CD8-positive, alpha-beta memory T cell (primary cell): Measurements from ENCODE around the gene ASB1. TPM values are rescaled to one million over a fixed set of nuclear protein-coding genes. Genes with fewer than 3 reads are reported as not detected.
A peak's percentile ranks its signal among the peaks of the same experiment; 100 is the strongest.
"Not testable (repeated sequence)": the region's sequence is repeated elsewhere in the genome, so short reads cannot be mapped to it uniquely, and the experiment has no call there.

Experiments
- CTCF ChIA-PET: fragments of 350-600 bp; sonication (Branson Sonifier 250); formaldehyde crosslinking; loops from one replicate; lab custom pipeline; 2021; ENCODE audit warnings: antibody characterized with exemption; lab: Charles Lee
- POLR2A ChIA-PET: fragments of 350-600 bp; sonication (Branson Sonifier 250); formaldehyde crosslinking; loops from one replicate; lab custom pipeline; 2021; ENCODE audit warnings: antibody characterized with exemption; lab: Charles Lee
- DNase-seq, 5 donors: peaks; one replicate each; pipeline versions ENCODE4 v3.0.0 to v3.0.0-alpha.2; 2020 to 2022; ENCODE audit warnings: mixed read lengths in 1 of 5
- H3K27ac ChIP-seq: one replicate; pipeline ENCODE4 v1.7.0; 2013; ENCODE audit warnings: low read depth, mild to moderate bottlenecking, low read length, moderate library complexity
- H3K27me3 ChIP-seq: 2 replicates; pipeline ENCODE4 v1.7.0; 2013; ENCODE audit warnings: low read length, mild to moderate bottlenecking; ENCODE audit not compliant: insufficient read depth, poor library complexity, severe bottlenecking
- H3K36me3 ChIP-seq: 2 replicates; pipeline ENCODE4 v1.7.0; 2013; ENCODE audit warnings: mild to moderate bottlenecking, low read length, moderate library complexity; ENCODE audit not compliant: insufficient read depth
- H3K4me1 ChIP-seq: 2 replicates; pipeline ENCODE4 v1.7.0; 2013; ENCODE audit warnings: mild to moderate bottlenecking, low read length, moderate library complexity; ENCODE audit not compliant: insufficient read depth
- H3K4me3 ChIP-seq: 2 replicates; pipeline ENCODE4 v1.7.0; 2013; ENCODE audit warnings: mild to moderate bottlenecking, low read length
- H3K9me3 ChIP-seq: 2 replicates; pipeline ENCODE4 v1.7.0; 2013; ENCODE audit warnings: mild to moderate bottlenecking, low read length
- H3K27ac Mint-ChIP-seq, 8 donors: one replicate each; pipeline ENCODE4 v1.8.0; 2020 to 2021; ENCODE audit warnings: mixed read lengths in 8 of 8, mild to moderate bottlenecking in 6 of 8, inconsistent platforms in 3 of 8, moderate library complexity in 3 of 8
- H3K27me3 Mint-ChIP-seq, 2 donors: one replicate each; pipeline ENCODE4 v1.8.0; 2020 to 2021; ENCODE audit warnings: mixed read lengths in 2 of 2, mild to moderate bottlenecking in 1 of 2, moderate library complexity in 1 of 2
- H3K36me3 Mint-ChIP-seq, 3 donors: one replicate each; pipeline ENCODE4 v1.8.0; 2020 to 2021; ENCODE audit warnings: mixed read lengths in 3 of 3, inconsistent platforms in 1 of 3, mild to moderate bottlenecking in 1 of 3
- H3K4me1 Mint-ChIP-seq, 3 donors: one replicate each; pipeline ENCODE4 v1.8.0; 2020 to 2021; ENCODE audit warnings: mixed read lengths in 3 of 3, inconsistent platforms in 1 of 3, mild to moderate bottlenecking in 1 of 3
- H3K4me3 Mint-ChIP-seq, 7 donors: one replicate each; pipeline ENCODE4 v1.8.0; 2020 to 2021; ENCODE audit warnings: mixed read lengths in 7 of 7, mild to moderate bottlenecking in 6 of 7, moderate library complexity in 4 of 7, inconsistent platforms in 2 of 7
- H3K9me3 Mint-ChIP-seq, 5 donors: one replicate each; pipeline ENCODE4 v1.8.0; 2020 to 2022; ENCODE audit warnings: mixed read lengths in 5 of 5, mild to moderate bottlenecking in 3 of 5, moderate library complexity in 2 of 5, inconsistent platforms in 1 of 5
- polyA plus RNA-seq: library from polyadenylated mRNA; unstranded; fragments of 300-500 nt; fragmentation: Illumina TruSeq; gene quantifications from one replicate; pipeline ENCODE4 v1.2.3, GENCODE V29; 2021
- total RNA-seq, 2 experiments: library from RNA; stranded (reverse); gene quantifications; one replicate each; pipeline ENCODE4 v1.2.3, GENCODE V29; 2021

Gene ASB1
- total and polyA plus RNA-seq, 3 experiments from 2014 or later: 25.9 to 41.9 (median 41.8) TPM

DNA sequence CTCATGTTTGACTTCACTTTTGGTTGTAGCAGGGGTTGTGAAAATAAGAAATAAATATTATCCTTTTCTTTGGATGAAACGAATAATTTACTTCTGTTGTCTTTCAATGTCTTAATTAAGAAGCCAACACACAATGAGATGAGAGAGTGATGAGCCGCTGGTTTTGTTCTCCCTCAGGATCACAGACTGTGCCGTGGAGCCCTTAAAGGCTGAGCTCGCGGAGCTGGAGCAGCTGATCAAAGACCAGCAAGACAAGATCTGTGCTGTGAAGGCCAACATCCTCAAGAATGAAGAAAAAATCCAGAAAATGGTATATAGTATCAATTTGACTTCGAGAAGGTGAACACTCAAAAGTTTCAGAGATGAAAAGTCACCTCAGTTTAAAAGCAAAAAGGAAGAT is 28.1 kb upstream of the ASB1 start:
- H3K4me3 Mint-ChIP-seq: no peak overlapping the region
- H3K4me1 Mint-ChIP-seq: no peaks in the 10 kb centered on the region
- DNase-seq: no peak
- Histone ChIP-seq H3K27ac (no peak overlapping the region), H3K9me3 (no peaks in the 10 kb centered on the region), H3K4me3 (no peak overlapping the region), H3K4me1 (no peaks in the 10 kb centered on the region), H3K36me3 (no peaks in the 10 kb centered on the region), H3K27me3 (no peaks in the 10 kb centered on the region)
- H3K27me3 Mint-ChIP-seq: no peaks in the 10 kb centered on the region
- no peak overlapping the region for H3K27ac Mint-ChIP-seq
- CTCF ChIA-PET: no interaction called here
- H3K36me3 Mint-ChIP-seq: peaks cover 0 to 17% (median 3%) of the 10 kb centered on the region in 3 donors
- no peaks in the 10 kb centered on the region for H3K9me3 Mint-ChIP-seq
- POLR2A ChIA-PET: no interaction called here

DNA sequence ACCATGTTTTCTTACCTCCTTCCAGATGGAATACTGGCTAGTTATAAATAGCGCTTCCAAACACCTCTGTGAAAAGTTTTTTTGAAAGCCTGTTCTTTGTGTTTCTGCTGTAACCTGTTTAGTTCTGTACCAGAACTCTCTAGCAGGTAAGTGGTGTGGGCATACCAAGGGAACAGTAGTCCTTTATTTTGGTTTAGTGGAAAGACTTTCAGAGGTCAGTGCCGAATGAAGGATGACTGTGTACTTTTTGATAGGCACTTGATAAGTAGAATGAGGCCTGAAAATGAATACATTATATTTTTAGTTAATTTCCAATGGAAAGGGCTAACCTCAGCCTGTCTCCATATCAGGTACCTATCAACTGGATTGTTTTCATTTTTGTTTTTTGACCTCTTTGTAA is 27.6 kb upstream of the ASB1 start:
- Mint-ChIP-seq H3K27ac (no peak overlapping the region), H3K27me3 (no peaks in the 10 kb centered on the region), H3K4me3 (no peak overlapping the region), H3K4me1 (no peaks in the 10 kb centered on the region), H3K9me3 (no peaks in the 10 kb centered on the region), H3K36me3 (peaks cover 0 to 18% (median 2%) of the 10 kb centered on the region in 3 donors)
- Histone ChIP-seq H3K36me3 (no peaks in the 10 kb centered on the region), H3K4me3 (no peak overlapping the region), H3K9me3 (no peaks in the 10 kb centered on the region), H3K27ac (no peak overlapping the region), H3K27me3 (no peaks in the 10 kb centered on the region), H3K4me1 (no peaks in the 10 kb centered on the region)
- no peak for DNase-seq
- CTCF ChIA-PET: no interaction called here
- POLR2A ChIA-PET: no interaction called here

DNA sequence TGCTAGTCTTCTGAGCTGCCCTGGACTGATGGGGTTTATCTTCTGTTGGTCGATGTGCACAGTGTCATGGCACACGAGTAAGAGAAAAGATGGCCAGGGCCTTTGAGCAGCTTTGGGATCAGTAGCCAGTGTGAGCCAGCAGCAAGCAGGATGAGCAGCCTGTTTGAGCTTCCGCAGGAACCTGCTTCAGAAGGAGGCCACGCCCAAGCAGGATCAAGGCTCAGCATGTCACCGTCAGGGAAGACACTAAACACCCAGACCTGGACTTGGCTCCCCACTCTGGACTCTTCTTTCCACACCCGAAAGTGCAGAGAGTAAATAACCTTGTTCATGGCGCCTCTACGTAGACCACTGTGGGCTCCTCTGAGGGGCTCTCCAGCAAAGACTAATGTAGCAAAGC is 25.2 kb upstream of the ASB1 start:
- ChIA-PET CTCF (interaction anchor here (0.6 kb wide), 1 partner anchor 62 kb away, joined by 3 read pairs; no protein-coding TSS in a partner anchor), POLR2A (no interaction called here)
- Histone ChIP-seq H3K9me3 (no peaks in the 10 kb centered on the region), H3K4me1 (no peaks in the 10 kb centered on the region), H3K4me3 (no peak overlapping the region), H3K27ac (no peak overlapping the region), H3K36me3 (no peaks in the 10 kb centered on the region), H3K27me3 (no peaks in the 10 kb centered on the region)
- peaks cover 0 to 18% (median 1%) of the 10 kb centered on the region in 3 donors for H3K36me3 Mint-ChIP-seq
- H3K4me1 Mint-ChIP-seq: peaks cover 7 to 13% (median 9%) of the 10 kb centered on the region in 3 donors
- no peaks in the 10 kb centered on the region for H3K27me3 Mint-ChIP-seq
- peak overlapping the region in 1 of 8 donors; percentile 12 for H3K27ac Mint-ChIP-seq
- no peaks in the 10 kb centered on the region for H3K9me3 Mint-ChIP-seq
- no peak overlapping the region for H3K4me3 Mint-ChIP-seq
- DNase-seq: no peak

DNA sequence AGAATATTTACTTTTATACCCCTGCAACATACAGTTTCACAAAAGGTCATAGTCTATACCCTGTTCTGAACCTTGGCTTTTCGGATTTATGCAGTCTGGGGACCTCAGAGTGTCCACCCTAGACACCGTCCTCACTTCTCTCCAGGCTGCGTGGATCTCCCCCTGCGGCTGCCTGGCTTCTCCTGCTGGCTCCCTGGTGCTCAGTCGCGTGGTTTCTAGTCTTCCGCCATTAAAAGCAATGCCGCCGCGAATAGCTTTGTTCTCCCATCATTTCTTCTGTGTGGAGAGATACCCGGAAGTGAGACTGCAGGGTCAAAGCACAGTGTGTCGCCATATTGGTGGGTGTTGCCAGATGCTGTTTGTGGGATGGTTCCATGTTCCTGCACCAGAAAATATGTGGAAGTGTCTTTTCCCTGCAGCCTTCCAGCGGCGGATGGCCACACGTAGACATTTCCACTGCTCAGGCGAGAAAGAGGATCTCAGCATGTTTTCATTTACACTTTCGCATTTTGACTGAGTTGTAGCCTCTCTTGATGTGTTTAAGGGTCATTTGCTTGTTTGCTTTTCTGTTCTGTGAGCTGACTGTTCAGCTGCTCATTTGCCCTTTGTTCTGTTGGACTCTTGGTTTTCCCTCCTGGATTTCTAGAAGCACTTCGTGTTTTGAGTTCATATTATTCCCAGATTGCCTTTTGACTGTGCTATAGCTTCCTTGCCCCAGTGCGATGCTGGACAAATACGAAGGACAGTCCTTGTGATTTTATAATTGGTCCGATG is 22.9 kb upstream of the ASB1 start:
- Mint-ChIP-seq H3K4me3 (no peak overlapping the region), H3K27ac (peak overlapping the region in 2 of 8 donors; percentile 21 to 23), H3K9me3 (no peaks in the 10 kb centered on the region), H3K27me3 (no peaks in the 10 kb centered on the region), H3K36me3 (peaks cover 0 to 15% (median 1%) of the 10 kb centered on the region in 3 donors), H3K4me1 (peaks cover 7 to 13% (median 9%) of the 10 kb centered on the region in 3 donors)
- CTCF ChIA-PET: no interaction called here
- no peak for DNase-seq
- Histone ChIP-seq H3K4me3 (no peak overlapping the region), H3K9me3 (no peaks in the 10 kb centered on the region), H3K27me3 (no peaks in the 10 kb centered on the region), H3K36me3 (no peaks in the 10 kb centered on the region), H3K27ac (no peak overlapping the region), H3K4me1 (no peaks in the 10 kb centered on the region)
- POLR2A ChIA-PET: no interaction called here

DNA sequence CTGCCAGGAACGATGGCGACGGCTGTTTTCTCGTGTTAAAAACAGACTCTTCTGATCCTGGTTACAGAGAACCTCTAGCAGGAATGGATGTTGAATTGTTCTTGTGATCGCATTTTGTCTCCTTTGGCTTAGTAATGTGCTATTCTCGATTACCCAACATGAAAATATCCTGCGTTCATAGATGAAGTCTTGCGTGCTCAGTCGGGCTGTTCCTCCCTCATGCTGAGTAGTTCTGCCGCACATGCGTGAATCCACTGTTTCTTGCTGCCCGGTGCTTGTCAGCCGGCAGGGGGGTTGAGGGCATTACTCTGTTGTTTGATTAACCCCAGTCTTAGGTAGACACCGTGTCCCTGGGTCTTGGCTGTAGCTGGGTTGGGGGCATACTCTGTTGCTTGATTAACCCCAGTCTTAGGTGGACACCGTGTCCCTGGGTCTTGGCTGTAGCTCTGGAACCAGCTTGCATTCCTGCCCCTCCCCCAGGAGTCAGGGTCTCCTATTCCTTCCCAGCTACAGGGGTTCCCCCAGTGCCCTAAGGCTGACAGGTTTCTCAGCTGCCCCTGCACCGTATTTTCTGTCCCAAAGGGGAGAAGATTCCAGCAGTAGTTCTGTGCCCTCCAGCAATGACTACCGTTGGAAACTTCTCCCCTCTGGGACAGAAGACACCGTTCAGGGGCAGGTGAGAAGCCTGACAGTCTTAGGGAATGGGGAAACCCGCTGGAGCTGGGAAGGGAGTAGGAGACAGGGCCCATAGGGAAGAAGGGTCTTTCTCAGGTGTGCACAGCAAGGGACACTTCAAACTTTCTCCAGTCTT is 22.1 kb upstream of the ASB1 start:
- H3K36me3 Mint-ChIP-seq: peaks cover 0 to 12% (median 1%) of the 10 kb centered on the region in 3 donors
- H3K9me3 ChIP-seq: no peaks in the 10 kb centered on the region
- no peaks in the 10 kb centered on the region for H3K9me3 Mint-ChIP-seq
- peak overlapping the region in 1 of 7 donors; percentile 1 for H3K4me3 Mint-ChIP-seq
- no peak overlapping the region for H3K27ac ChIP-seq
- no peaks in the 10 kb centered on the region for H3K4me1 ChIP-seq
- H3K4me3 ChIP-seq: no peak overlapping the region
- no peaks in the 10 kb centered on the region for H3K27me3 Mint-ChIP-seq
- H3K4me1 Mint-ChIP-seq: peaks cover 7 to 13% (median 9%) of the 10 kb centered on the region in 3 donors
- H3K27ac Mint-ChIP-seq: peak overlapping the region in 3 of 8 donors; percentile 9 to 46 (median 29)
- no peaks in the 10 kb centered on the region for H3K36me3 ChIP-seq
- ChIA-PET POLR2A (no interaction called here), CTCF (no interaction called here)
- H3K27me3 ChIP-seq: no peaks in the 10 kb centered on the region
- no peak for DNase-seq

DNA sequence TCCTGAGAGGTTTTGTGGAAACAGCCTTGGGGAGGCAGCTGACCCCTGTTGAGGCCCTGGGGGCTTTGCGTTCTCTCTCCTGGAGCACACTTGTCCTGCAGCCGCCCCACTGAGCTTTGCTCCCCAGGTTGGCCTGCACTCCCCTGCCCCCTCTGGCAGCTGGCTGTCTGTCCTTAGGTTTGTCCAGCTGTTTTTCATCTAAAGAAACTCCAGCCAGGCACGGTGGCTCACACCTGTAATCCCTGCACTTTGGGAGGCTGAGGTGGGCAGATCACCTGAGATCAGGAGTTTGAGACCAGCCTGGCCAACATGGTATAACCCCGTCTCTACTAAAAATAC is 21.5 kb upstream of the ASB1 start:
- peaks cover 7 to 13% (median 9%) of the 10 kb centered on the region in 3 donors for H3K4me1 Mint-ChIP-seq
- H3K36me3 ChIP-seq, H3K27me3 Mint-ChIP-seq, H3K27me3 ChIP-seq, H3K4me1 ChIP-seq, H3K9me3 ChIP-seq, POLR2A ChIA-PET, CTCF ChIA-PET, H3K36me3 Mint-ChIP-seq, H3K4me3 Mint-ChIP-seq, H3K9me3 Mint-ChIP-seq, DNase-seq, H3K27ac ChIP-seq, H3K4me3 ChIP-seq: not testable (repeated sequence)
- H3K27ac Mint-ChIP-seq: peak overlapping the region in 5 of 8 donors; percentile 9 to 95 (median 89)

DNA sequence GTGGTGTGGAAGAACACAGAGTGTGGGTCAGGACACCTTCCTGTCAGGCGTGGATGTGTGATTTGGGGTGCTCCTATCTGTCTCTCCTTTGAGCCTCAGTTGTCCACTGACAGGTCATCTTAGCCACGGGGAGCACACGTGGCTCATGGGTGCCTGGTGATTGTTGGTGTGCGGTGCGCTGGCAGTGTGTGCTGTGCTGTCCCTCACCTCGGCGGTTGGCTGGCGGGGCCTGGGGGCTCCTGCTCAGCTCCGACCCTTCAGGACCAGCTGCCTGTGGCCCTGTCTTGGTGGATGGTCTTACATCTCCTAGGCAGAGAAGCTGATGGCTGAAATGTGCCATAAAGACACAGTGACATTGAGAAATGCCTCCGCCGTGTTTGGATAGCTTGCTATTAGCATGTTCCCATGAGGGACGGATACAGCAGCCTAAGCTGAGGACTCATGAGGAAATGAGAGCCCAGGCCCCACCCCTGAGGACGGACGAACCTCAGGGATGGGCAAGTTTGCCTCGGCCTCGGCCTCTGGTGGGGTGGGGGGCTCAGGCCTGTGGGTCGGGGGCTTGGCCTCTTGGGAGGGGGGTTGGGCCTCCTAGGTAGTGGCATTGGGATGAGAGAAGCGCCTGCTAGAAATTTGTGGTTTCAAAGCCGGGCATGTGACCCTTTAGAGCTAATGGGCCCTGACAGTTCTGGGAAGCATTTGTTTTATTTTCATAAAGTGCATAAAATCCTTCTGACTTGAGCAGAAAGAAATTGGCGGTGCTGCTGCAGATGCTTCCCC is 20.3 kb upstream of the ASB1 start:
- peak overlapping the region; percentile 29 to 99 (median 90) for H3K27ac Mint-ChIP-seq
- no peaks in the 10 kb centered on the region for H3K9me3 ChIP-seq
- ChIA-PET POLR2A (no interaction called here), CTCF (no interaction called here)
- H3K27me3 Mint-ChIP-seq: no peaks in the 10 kb centered on the region
- no peak overlapping the region for H3K4me3 ChIP-seq
- no peaks in the 10 kb centered on the region for H3K4me1 ChIP-seq
- no peaks in the 10 kb centered on the region for H3K36me3 ChIP-seq
- DNase-seq: no peak
- peaks cover 0 to 5% (median 0%) of the 10 kb centered on the region in 3 donors for H3K36me3 Mint-ChIP-seq
- no peaks in the 10 kb centered on the region for H3K9me3 Mint-ChIP-seq
- H3K4me1 Mint-ChIP-seq: peaks cover 7 to 13% (median 9%) of the 10 kb centered on the region in 3 donors
- H3K27me3 ChIP-seq: no peaks in the 10 kb centered on the region
- no peak overlapping the region for H3K27ac ChIP-seq
- H3K4me3 Mint-ChIP-seq: peak overlapping the region in 3 of 7 donors; percentile 15 to 65 (median 31)

DNA sequence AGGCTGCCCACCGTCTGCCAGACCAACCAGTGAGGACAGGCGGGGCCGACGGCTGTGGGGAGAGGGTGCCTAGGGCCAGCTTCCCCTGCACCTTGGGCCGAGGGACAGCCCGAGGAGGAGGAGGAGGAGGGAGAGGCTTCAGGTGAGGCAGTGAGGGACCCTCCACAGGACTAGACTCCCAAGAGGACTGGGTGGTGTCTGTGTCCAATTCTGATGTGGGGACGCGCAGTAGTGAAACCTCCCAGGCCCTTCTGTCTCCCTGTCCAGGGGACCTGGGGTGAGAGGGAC is 19.8 kb upstream of the ASB1 start:
- no peaks in the 10 kb centered on the region for H3K36me3 ChIP-seq
- ChIA-PET POLR2A (no interaction called here), CTCF (no interaction called here)
- no peak for DNase-seq
- H3K27ac ChIP-seq: no peak overlapping the region
- no peak overlapping the region for H3K27ac Mint-ChIP-seq
- H3K9me3 Mint-ChIP-seq: no peaks in the 10 kb centered on the region
- peaks cover 7 to 13% (median 9%) of the 10 kb centered on the region in 3 donors for H3K4me1 Mint-ChIP-seq
- no peak overlapping the region for H3K4me3 ChIP-seq
- no peaks in the 10 kb centered on the region for H3K27me3 Mint-ChIP-seq
- H3K27me3 ChIP-seq: no peaks in the 10 kb centered on the region
- no peaks in the 10 kb centered on the region for H3K4me1 ChIP-seq
- peaks cover 0 to 1% (median 0%) of the 10 kb centered on the region in 3 donors for H3K36me3 Mint-ChIP-seq
- no peaks in the 10 kb centered on the region for H3K9me3 ChIP-seq
- no peak overlapping the region for H3K4me3 Mint-ChIP-seq
